ENCODE measurements around the gene NUDT6. TPM values are rescaled to one million over a fixed set of nuclear protein-coding genes. Genes with fewer than 3 reads are reported as not detected.
"Not testable (repeated sequence)": the region's sequence is repeated elsewhere in the genome, so short reads cannot be mapped to it uniquely, and the experiment has no call there.

The NUDT6 gene
- total RNA-seq, result 8.7 and 13.5 TPM in 2 replicates
- polyA plus RNA-seq (2012), result 9.2 TPM

DNA sequence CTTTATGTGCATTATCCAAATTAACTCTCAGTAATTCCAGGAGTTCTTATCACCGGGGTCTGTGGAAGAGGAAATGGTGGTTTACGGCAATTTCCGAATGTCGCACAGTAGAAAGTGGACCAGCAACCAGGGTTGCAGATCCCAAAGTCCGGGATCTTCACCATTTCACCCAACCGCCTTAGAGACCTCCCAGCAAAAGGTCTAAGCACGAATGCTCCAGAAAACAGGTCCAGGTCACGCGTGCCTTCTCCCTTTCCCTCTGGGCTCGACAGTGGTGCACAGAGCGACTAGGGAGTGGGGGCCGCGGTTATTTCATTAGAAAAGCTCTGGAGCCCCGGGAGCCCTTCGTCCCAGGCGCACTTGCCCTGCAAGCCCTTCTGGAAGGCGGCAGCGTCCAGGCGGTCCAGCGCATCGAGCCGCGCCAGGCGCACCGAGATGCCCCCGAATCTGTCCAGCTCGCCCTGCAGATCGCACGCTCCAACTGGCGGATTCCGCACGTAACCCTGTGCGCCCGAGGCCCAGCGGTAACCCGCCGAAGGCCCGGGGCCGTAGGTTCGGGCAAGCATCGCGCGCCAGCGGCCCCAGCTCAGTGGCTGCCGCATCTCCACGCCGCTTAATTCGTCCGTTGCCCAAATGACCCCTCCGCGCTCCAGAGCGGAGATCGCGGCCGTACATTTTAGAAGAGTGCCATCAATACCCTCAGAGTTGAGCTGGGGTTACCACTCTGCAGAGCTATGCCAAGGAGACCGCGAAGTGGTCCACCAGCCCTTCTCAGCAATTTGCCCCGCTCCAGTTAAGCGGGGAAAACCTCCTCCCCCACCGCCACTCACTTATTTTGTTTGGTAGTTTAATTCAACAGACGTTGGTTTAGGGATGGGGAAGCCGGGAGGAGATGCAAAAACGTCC is at the start of gene NUDT6:
Gene NUDT6 (minus strand): TSS at position 627 of the 906 bp plus-strand sequence. CDS start 25 bp downstream, at position 602.
- peak; percentile 87 for DNase-seq (ENCODE audit: low read depth)

GRCh38 chr4:122968227-122968812 is 45.9 kb upstream of the NUDT6 start:
- DNase-seq (ENCODE audit: low read depth), result no peak

DNA sequence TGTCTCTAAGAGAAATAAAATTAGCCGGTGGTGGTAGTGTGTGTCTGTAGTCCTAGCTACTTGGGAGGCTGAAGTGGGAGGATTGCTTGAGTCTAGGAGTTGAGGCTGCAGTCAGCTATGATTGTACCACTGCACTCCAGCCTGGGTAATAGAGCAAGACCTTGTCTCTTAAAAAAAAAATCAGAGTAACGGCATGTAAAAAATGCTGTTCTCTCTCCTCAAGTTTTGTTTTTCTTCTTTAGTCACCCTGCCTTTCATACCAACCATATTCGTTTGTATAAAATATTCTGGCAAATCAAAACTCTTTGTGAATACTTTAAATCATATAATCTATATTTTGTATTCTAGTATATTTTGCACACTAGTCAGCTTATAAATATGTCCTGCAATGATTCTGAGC is 44.8 kb upstream of the NUDT6 start:
- DNase-seq (ENCODE audit: low read depth), result no peak

- no peak for DNase-seq (ENCODE audit: low read depth)
Measured at GRCh38 chr4:122966201-122966600, 43.8 kb upstream of the NUDT6 start.

- no peak for DNase-seq (ENCODE audit: low read depth)
Measured at GRCh38 chr4:122963216-122963615, 40.8 kb upstream of the NUDT6 start.

GRCh38 chr4:122960611-122961000 is 38.2 kb upstream of the NUDT6 start:
- peak; percentile 6 for DNase-seq (ENCODE audit: low read depth)

- no peak for DNase-seq (ENCODE audit: low read depth)
Measured at GRCh38 chr4:122959981-122960610, 37.7 kb upstream of the NUDT6 start.

GRCh38 chr4:122959441-122959840 is 37.0 kb upstream of the NUDT6 start:
- DNase-seq (ENCODE audit: low read depth), result no peak

DNA sequence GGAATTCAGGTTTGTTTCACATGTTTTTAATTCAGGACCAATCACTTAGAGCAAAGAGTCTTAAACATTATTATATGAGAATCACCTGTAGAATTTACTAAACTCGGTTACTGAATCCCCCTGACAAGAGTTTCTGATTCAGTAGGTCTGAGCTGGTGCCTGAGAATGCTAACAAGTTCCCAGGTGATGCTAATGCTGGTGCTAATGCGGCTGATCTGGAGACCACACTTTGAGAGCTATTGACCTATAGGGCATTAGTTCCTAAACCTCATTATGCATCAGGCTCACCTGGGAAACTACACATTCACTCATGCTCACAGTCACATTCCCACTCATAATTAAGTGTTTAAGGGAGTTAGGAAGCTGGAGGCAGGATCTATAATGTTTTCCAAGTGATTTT is 36.1 kb upstream of the NUDT6 start:
- no peak for DNase-seq (ENCODE audit: low read depth)

DNA sequence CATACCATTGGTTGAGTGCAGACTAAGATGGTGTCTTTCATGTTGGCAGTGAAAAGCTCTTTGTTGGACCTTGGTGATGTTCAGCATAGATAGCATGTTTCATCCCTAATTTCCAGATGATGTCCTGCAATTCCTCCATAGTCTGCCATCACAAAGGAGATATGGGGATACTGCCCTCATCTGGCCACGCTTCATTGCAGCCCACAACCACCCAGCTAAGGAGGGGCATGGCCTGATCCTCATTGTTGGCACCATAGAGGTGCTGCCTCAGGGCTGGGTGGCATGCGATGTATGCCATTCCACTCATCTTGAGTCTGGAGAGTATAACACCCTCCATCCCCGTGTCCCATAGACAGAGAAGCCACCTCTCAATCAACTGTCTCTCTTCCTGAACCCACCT is 31.5 kb upstream of the NUDT6 start:
- DNase-seq (ENCODE audit: low read depth), result no peak

GRCh38 chr4:122952028-122952427 is 29.6 kb upstream of the NUDT6 start:
- no peak for DNase-seq (ENCODE audit: low read depth)

DNA sequence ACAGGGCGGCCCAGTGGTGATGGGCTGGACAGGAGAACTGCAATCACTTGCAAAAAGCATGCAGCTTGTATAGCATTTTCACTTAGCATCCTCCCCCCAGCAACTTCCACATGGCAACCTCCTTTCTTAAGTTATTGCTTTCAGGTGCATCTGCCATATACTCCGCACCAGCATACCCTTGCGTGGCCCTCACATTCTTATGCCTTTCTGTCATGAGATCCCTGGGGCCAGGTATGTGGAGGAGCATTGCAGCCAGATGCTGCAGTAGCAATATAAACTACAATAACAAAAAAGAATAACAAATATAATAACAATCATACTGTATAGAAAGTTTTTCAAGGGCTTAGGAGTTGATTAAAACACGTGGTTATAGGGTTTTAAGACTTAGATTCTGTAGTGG is 26.3 kb upstream of the NUDT6 start:
- DNase-seq (ENCODE audit: low read depth), result no peak

GRCh38 chr4:122946142-122946541 is 23.7 kb upstream of the NUDT6 start:
- DNase-seq (ENCODE audit: low read depth), result no peak

- not testable (repeated sequence) for DNase-seq (ENCODE audit: low read depth)
Measured at GRCh38 chr4:122945136-122945535, 22.7 kb upstream of the NUDT6 start.

DNA sequence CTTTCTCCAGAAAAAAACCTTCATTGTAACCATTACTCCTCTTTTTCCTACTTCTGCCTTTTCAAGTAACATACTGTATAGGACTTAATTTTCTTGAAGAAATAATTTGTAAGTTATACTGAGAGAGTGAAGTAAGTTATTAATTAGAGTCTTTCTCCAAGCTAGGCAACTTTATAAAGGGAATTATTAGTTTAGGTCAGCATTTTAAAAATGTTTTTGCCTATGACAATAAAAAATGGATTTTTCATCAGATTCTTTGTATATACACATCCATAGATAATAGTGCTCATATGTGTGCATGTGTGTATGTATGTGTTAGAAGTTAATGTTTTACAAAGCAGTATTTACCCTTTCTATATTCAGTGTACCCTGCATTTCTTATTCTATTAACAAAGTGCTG is 10.4 kb upstream of the NUDT6 start:
- no peak for DNase-seq (ENCODE audit: low read depth)

- peak; percentile 30 for DNase-seq (ENCODE audit: low read depth)
Measured at GRCh38 chr4:122930862-122931261, 8.5 kb upstream of the NUDT6 start.

GRCh38 chr4:122928930-122929329 is 6.5 kb upstream of the NUDT6 start:
- no peak for DNase-seq (ENCODE audit: low read depth)

DNA sequence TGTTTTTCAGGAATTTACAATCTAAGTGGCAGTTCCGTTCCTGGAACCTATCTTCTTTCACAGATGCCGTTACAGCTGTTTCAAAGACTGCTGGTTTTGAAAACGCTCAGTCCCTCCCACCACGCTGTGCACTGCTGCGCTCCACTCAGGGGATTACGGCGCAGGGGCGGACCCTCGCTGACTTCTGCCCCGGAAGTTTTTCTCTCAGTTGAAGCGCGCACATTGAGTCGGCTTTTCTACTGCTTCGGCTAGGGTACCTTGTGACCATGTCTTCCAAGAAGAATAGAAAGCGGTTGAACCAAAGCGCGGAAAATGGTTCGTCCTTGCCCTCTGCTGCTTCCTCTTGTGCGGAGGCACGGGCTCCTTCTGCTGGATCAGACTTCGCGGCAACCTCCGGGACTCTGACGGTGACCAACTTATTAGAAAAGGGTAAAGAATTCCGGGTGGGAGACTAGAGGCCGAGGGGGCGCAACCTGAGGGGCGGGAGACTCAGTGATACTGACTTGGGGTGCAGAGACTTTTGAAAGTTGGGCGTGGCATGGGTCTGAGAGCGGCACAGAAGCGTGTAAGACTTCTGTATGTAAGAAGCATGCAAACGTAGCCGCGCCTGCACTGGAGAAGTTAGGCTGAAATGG is 597 bp upstream of the NUDT6 start:
- peak; percentile 90 for DNase-seq (ENCODE audit: low read depth)

GRCh38 chr4:122921300-122921699 is 1.1 kb downstream of the NUDT6 start:
- no peak for DNase-seq (ENCODE audit: low read depth)

- DNase-seq (ENCODE audit: low read depth), result no peak
Measured at GRCh38 chr4:122920473-122920872, 1.9 kb downstream of the NUDT6 start.

GRCh38 chr4:122917731-122918130 is 4.7 kb downstream of the NUDT6 start:
- DNase-seq (ENCODE audit: low read depth), result no peak

- no peak for DNase-seq (ENCODE audit: low read depth)
Measured at GRCh38 chr4:122914938-122915337, 7.5 kb downstream of the NUDT6 start.
